SW 1271 (cell line): ENCODE data around the gene C4orf46.

ENCODE experiments used
- DNase-seq, 2 experiments: peaks; one replicate each; lab custom pipeline; 2025; lab: John Stamatoyannopoulos, UW

Gene C4orf46

DNA sequence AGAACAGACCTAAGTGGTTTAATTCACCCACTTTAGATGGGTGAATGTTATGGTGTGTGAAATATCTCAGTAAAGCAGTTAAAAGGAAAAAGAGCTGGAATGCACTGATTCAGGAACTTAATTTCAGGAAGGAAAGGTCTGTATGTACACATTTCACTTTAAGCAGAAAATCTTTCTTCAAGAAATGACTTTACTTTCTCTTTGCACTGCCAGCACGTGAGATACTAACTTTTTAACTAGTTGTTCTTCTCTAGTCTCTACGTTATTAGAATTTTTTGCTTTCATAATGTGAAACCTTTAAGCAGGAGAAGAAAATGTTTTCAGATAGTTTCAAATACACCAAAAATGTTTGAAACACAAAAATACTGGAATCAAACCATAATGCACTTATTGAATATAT lies 18.8 kb downstream of the C4orf46 start:
- DNase-seq, result no peak

DNA sequence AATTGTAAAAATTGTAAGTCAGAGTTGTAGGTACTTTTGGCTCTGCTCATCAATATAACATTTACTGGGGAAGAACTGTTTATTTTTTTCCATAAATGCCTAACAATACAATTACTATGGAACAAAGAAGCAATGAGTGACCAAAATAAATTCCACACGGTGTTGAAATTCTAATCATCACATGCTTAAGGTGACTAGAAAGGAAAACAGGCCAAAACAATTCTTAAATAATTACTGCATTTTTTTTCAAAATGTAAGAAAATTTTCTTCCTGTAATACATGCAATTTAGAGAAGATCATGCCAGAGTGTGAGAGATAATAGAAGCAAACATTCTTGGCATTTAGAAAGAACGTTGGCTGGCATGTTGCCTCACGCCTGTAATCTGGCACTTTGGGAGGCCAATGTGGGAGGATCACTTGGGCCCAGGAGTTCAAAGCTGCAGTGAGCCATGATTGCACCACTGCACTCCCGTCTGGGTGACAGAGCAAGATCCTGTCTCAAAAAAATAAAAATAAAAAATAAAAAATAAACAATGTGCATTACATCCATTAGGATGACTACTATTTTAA lies 22.5 kb downstream of the C4orf46 start:
- DNase-seq, result no peak

DNA sequence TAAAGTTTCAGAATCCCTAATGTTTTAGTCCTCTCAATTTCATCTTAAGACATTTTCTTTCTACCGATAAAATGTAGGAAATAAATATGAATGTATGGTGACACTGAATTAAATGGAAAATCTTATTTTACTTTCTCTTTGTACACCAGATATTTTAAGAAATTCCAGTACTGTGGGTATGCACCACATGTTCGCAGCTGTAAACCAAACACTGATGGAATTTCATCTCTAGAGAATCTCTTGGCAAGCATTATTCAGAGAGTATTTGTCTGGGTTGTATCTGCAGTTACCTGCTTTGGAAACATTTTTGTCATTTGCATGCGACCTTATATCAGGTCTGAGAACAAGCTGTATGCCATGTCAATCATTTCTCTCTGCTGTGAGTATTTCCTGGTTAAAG lies 26.9 kb downstream of the C4orf46 start:
- no peak for DNase-seq

DNA sequence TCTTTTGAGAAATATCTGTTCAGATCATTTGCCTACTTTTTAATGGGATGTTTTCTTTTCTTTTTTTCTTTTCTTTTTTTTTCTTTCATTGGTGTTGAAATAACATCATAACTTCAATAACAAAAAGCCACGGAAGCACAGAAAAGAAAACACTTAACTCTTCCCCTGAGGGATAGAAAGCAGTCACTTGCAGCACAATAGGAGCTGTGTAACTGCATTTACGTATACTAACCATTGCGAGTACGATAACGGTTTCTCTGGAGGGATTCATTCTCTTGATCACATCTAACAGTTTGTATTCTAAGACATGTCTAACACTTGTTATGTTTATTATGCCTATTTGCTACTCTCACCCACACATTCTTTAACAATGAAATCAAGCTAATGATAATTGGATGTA lies 27.3 kb downstream of the C4orf46 start:
- DNase-seq, result no peak

DNA sequence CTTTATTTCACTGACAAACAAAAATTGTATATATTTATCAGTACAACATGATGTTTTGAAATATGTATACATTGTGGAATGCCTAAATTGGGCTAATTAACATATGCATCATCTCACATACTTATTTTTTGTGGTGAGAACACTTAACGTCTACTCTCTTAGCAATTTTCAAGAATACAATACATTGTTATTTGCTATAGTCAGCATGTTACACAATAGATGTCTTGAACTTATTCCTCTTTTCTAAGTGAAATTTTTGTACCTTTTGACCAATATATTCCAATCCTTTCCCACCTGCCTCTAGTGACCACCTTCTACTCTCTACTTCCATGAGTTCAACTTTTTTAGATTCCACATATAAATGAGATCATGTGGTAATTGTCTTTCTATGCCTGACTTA lies 35.1 kb downstream of the C4orf46 start:
- DNase-seq, result no peak

DNA sequence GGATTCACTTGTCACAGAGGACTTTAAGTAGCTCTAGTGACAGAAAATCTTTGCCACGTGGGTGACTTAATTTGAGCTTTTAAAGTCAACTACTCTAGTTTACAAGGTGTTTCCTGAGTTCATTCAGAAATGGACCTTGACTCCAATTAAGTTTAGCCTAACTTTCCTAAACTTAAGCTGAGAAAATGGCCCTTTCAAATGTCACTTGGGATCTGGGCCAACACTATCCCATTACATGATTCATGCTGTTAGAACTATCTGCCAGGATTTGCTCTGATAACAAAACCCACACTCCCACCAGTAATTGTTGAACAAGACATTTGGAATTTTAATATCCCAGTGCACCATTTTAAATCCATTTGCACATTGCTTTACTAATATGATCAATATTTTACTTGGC lies 40.8 kb downstream of the C4orf46 start:
- no peak for DNase-seq

DNA sequence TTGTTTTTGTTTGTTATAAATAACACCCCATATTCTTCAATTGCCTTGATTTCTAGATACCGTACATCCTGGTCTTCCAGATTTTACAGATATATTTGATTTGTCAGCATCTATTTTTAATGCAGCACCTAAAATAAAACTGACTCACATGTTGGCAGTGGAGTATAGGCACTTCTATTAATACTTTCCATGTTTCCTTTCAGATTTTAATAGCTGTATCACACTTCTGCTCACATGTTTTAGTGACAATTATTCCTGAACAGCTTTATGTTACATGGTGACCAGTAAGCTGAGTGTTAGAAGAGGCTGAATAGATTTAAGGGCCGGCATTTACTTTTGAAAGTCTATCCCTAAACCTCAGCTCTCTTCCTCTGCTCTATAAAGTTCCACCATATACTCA lies 46.1 kb downstream of the C4orf46 start:
- no peak for DNase-seq

DNA sequence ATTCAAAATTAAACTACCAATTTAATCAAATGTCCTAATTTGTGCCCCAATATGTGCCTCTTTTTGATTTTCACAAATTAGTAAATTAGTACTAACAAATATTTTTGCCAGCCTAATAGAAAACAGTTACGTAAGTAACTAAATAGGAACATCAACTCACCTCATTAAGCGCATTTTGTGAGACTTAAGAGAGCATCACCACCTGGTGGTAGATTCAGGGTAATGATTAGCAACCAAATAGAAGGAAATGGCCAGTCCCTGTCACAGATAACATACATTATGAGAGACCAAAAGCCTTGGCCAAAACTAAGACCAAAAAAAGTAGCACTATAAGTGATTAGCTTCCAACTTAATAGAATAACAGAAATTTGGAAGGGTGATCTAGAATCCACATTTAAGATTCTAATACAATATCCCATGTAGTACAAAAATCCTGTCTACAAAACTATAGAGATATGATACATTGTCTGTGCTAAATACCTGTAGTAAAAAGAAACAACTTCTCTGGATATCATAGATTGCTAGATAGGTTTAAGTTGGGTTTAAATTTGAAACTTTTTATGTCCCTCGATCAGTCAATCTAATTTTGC lies 46.7 kb downstream of the C4orf46 start:
- peak in 1 of 2 experiments; percentile 38 for DNase-seq

DNA sequence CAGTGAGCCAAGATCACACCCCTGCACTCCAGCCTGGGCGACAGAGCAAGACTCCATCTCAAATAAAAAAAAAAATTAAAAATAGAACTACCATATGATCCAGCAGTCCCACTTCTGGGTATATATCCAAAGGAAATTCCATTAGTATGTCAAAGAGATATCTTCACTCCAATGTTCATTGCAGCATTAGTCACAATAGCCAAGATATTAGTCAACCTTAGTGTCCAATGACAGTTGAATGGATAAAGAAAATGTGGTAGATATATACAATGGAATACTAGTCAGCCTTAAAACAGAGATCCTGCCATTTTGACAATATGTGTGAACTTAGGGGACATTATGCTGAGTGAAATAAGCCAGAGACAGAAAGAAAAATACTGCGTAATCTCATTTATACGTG lies 49.4 kb downstream of the C4orf46 start:
- no peak for DNase-seq

DNA sequence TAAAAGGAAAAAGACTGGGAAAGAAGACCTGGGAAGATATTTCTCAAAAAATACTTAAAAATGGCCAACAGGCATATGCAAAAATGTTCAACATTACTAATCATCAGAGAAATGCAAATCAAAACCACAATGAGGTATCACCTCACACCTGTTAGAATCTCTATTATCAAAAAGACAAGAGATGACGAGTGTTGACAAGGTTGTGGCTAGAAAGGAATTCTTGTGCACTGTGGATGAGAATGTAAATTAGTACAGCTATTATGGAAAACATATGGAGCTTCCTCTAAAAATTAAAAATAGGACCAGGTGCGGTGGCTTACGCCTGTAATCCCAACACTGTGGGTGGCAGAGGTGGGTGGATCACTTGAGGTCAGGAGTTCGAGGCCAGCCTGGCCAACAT lies 50.0 kb downstream of the C4orf46 start:
- no peak for DNase-seq

DNA sequence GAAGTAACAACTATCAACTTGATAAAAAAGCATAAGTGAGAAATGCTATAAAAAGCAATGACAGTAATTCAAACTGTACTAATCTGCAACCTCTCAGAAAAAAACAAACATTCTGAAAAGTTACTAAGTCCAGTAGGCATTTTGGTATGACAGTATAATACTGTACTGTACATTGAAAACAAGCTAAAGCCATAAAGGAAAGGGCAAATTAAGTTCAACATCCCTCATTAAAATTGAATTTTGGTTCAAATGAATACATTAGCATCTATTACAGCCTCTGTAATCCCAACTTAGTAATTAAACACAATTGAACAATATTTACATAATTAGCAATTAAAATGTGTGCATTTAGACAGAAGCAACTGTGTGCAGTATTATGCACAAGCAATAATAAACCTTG lies 53.7 kb downstream of the C4orf46 start:
- no peak for DNase-seq
